Activated CD8-positive, alpha-beta memory T cell treated with anti-CD3 and anti-CD28 coated beads, Interleukin-2, amount 50 U/mL, for 1 hour (primary cell): ENCODE results near the gene FRMPD1.
A peak's percentile ranks its signal among the peaks of the same experiment; 100 is the strongest.

Source experiments
- DNase-seq: peaks from one replicate; pipeline ENCODE4 v3.0.0-alpha.2; 2020; ENCODE audit errors: extremely low read depth

FRMPD1 gene

GRCh38 chr9:37784616-37785483 is 134.1 kb downstream of the FRMPD1 start, which contains the start of gene EXOSC3:
EXOSC3 (minus strand) TSS chr9:37785064; CDS start chr9:37785044, 20 bp downstream.
- peak; percentile 45 for DNase-seq

GRCh38 chr9:37787059-37787458 is 136.3 kb downstream of the FRMPD1 start:
- no peak for DNase-seq

DNA sequence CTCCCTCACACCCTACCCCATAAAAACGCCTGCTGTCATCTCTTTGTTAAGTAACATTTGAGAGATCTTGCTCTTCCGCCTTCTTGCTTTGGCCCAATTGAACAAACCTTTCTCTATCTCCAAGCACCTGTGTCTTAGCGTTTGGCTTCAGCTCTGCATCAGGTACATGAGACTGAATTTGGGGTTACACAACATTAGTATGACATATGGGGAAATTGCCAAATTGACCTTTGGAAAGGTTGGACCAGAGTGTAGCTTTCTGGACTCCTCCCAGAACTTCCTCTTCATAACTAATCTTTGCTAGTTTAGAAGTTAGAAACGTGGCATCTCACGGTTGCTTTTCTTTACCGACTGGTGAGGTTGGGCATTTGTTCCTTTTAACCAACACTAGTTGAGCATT is 137.6 kb downstream of the FRMPD1 start:
- DNase-seq = no peak

GRCh38 chr9:37790096-37790495 is 139.3 kb downstream of the FRMPD1 start:
- DNase-seq = no peak

GRCh38 chr9:37792122-37792521 is 141.4 kb downstream of the FRMPD1 start:
- DNase-seq = no peak

GRCh38 chr9:37796232-37796631 is 145.5 kb downstream of the FRMPD1 start:
- DNase-seq = no peak
